Mesenchymal stem cell (in vitro differentiated cells and primary cell): ENCODE data around the gene SGCA.
A peak's percentile ranks its signal among the peaks of the same experiment; 100 is the strongest.

ENCODE experiments used
- DNase-seq: peaks from one replicate; pipeline ENCODE4 v3.0.0-alpha.2; 2013
- H2AFZ ChIP-seq: one replicate; pipeline ENCODE4 v1.6.1; 2013; ENCODE audit warnings: low read depth, mild to moderate bottlenecking, control low read depth, inconsistent platforms, low read length, moderate library complexity
- H2AK5ac ChIP-seq: 2 replicates; pipeline ENCODE4 v1.6.1; 2013; ENCODE audit warnings: low read length, moderate library complexity, mild to moderate bottlenecking, inconsistent platforms; ENCODE audit not compliant: severe bottlenecking
- H2BK120ac ChIP-seq: one replicate; pipeline ENCODE4 v1.6.1; 2013; ENCODE audit warnings: low read depth, mild to moderate bottlenecking, inconsistent platforms, low read length, moderate library complexity
- H2BK12ac ChIP-seq, 2 experiments: one replicate each; pipeline ENCODE4 v1.6.1; 2013; ENCODE audit warnings: inconsistent platforms in 2 of 2, low read length in 2 of 2, mild to moderate bottlenecking in 2 of 2, moderate library complexity in 2 of 2, control low read depth in 1 of 2
- H2BK15ac ChIP-seq: one replicate; pipeline ENCODE4 v1.6.1; 2013; ENCODE audit warnings: mild to moderate bottlenecking, low read depth, inconsistent platforms; ENCODE audit not compliant: poor library complexity, severe bottlenecking
- H2BK5ac ChIP-seq: 2 replicates; pipeline ENCODE4 v1.6.1; 2013; ENCODE audit warnings: low read depth, mild to moderate bottlenecking, low read length, control low read depth, inconsistent platforms; ENCODE audit not compliant: poor library complexity, severe bottlenecking
- H3K14ac ChIP-seq, 2 experiments: one replicate each; pipeline ENCODE4 v1.6.1; 2013; ENCODE audit warnings: inconsistent platforms in 2 of 2, low read length in 2 of 2, control low read depth in 1 of 2, mild to moderate bottlenecking in 1 of 2, moderate library complexity in 1 of 2
- H3K18ac ChIP-seq, 2 experiments: one replicate each; pipeline ENCODE4 v1.6.1; 2013; ENCODE audit warnings: inconsistent platforms in 2 of 2, low read length in 2 of 2, control low read depth in 1 of 2, low read depth in 1 of 2, mild to moderate bottlenecking in 1 of 2
- H3K23ac ChIP-seq, 2 experiments: one replicate each; pipeline ENCODE4 v1.6.1; 2013; ENCODE audit warnings: inconsistent platforms in 2 of 2, low read length in 2 of 2, mild to moderate bottlenecking in 2 of 2, moderate library complexity in 2 of 2, control low read depth in 1 of 2
- H3K27ac ChIP-seq: 2 replicates; pipeline ENCODE4 v1.5.1; 2013; ENCODE audit warnings: mild to moderate bottlenecking, moderate library complexity, low read length, control low read depth, inconsistent platforms; ENCODE audit not compliant: poor library complexity, severe bottlenecking
- H3K27me3 ChIP-seq, 2 experiments: 2 replicates each; pipeline versions ENCODE4 v1.6.1 to v1.7.0; 2013; ENCODE audit warnings: low read length in 2 of 2, mild to moderate bottlenecking in 2 of 2, moderate library complexity in 2 of 2, control low read depth in 1 of 2, inconsistent platforms in 1 of 2; ENCODE audit not compliant: control insufficient read depth in 1 of 2, insufficient read depth in 1 of 2
- H3K36me3 ChIP-seq, 2 experiments: 2 replicates each; pipeline versions ENCODE4 v1.6.1 to v1.7.0; 2013; ENCODE audit warnings: low read length in 2 of 2, control low read depth in 1 of 2, inconsistent platforms in 1 of 2, low read depth in 1 of 2, mild to moderate bottlenecking in 1 of 2; ENCODE audit not compliant: insufficient read depth in 2 of 2, control insufficient read depth in 1 of 2
- H3K4ac ChIP-seq, 2 experiments: one replicate each; pipeline ENCODE4 v1.6.1; 2013; ENCODE audit warnings: inconsistent platforms in 2 of 2, low read length in 2 of 2, mild to moderate bottlenecking in 2 of 2, moderate library complexity in 2 of 2, control low read depth in 1 of 2, low read depth in 1 of 2
- H3K4me1 ChIP-seq: 2 replicates; pipeline ENCODE4 v1.6.1; 2013; ENCODE audit warnings: low read depth, low read length, control low read depth; ENCODE audit not compliant: control insufficient read depth, insufficient read depth
- H3K4me2 ChIP-seq: 2 replicates; pipeline ENCODE4 v1.6.1; 2013; ENCODE audit warnings: low read length, mild to moderate bottlenecking, inconsistent platforms; ENCODE audit not compliant: poor library complexity, severe bottlenecking
- H3K4me3 ChIP-seq, 2 experiments: 2 replicates each; pipeline versions ENCODE4 v1.5.1 to v1.7.0; 2013; ENCODE audit warnings: low read length in 2 of 2, mild to moderate bottlenecking in 2 of 2, control low read depth in 1 of 2, low read depth in 1 of 2; ENCODE audit not compliant: insufficient read depth in 1 of 2
- H3K79me1 ChIP-seq: replicated peaks from 2 replicates; pipeline ENCODE4 v1.6.1; 2013; ENCODE audit warnings: mild to moderate bottlenecking, control low read depth, low read length, inconsistent platforms; ENCODE audit not compliant: poor library complexity, severe bottlenecking
- H3K9ac ChIP-seq: 2 replicates; pipeline ENCODE4 v1.7.0; 2013; ENCODE audit warnings: mild to moderate bottlenecking, low read length, moderate library complexity
- H3K9me3 ChIP-seq: 2 replicates; pipeline ENCODE4 v1.7.0; 2013; ENCODE audit warnings: mild to moderate bottlenecking, low read length; ENCODE audit not compliant: control insufficient read depth
- H4K8ac ChIP-seq: one replicate; pipeline ENCODE4 v1.6.1; 2013; ENCODE audit warnings: inconsistent platforms, mild to moderate bottlenecking, low read length, moderate library complexity
- H4K91ac ChIP-seq: one replicate; pipeline ENCODE4 v1.6.1; 2013; ENCODE audit warnings: mild to moderate bottlenecking, low read length, inconsistent platforms
- WGBS: methylation state at CpG from one replicate; pipeline ENCODE4 v1.1.7; 2013; ENCODE audit warnings: mixed read lengths; 5-methylcytosine and 5-hydroxymethylcytosine counted together

The SGCA gene

GRCh38 chr17:50208611-50209061, 42.8 kb downstream of the SGCA start:
- Histone ChIP-seq H4K8ac (peak overlapping the region; percentile 73), H2AK5ac (peak overlapping the region; percentile 76), H3K23ac (no peak overlapping the region), H3K4me1 (peaks cover 68% of the 10 kb centered on the region), H3K18ac (peak overlapping the region; percentile 67 to 96), H3K4me2 (no peak overlapping the region), H3K4me3 (no peak overlapping the region), H3K36me3 (no peaks in the 10 kb centered on the region), H3K27ac (peak overlapping the region; percentile 99), H3K27me3 (no peaks in the 10 kb centered on the region), H3K9ac (peak overlapping the region; percentile 69), H4K91ac (peak overlapping the region; percentile 92), H2BK5ac (peak overlapping the region; percentile 71), H3K4ac (peak overlapping the region; percentile 44 to 77), H2AFZ (no peak overlapping the region), H3K79me1 (peaks cover 2% of the 10 kb centered on the region), H2BK12ac (peak overlapping the region; percentile 64 to 96), H2BK120ac (peak overlapping the region; percentile 99), H3K14ac (peak overlapping the region in 1 of 2 experiments; percentile 8), H2BK15ac (peak overlapping the region; percentile 60), H3K9me3 (no peaks in the 10 kb centered on the region)
- WGBS, result 54% methylated on average over 3 of the region's 3 CpGs
- peak; percentile 25 for DNase-seq

GRCh38 chr17:50209133-50209471, 43.3 kb downstream of the SGCA start:
- WGBS, result 76% methylated on average over 5 of the region's 6 CpGs
- H2AFZ ChIP-seq, result no peak overlapping the region
- no peaks in the 10 kb centered on the region for H3K36me3 ChIP-seq
- H3K4me1 ChIP-seq, result peaks cover 66% of the 10 kb centered on the region
- H2BK5ac ChIP-seq, result peak overlapping the region; percentile 71
- peak overlapping the region; percentile 75 for H2BK15ac ChIP-seq
- no peak overlapping the region for H3K14ac ChIP-seq
- H3K4me3 ChIP-seq, result no peak overlapping the region
- H3K27me3 ChIP-seq, result no peaks in the 10 kb centered on the region
- H3K18ac ChIP-seq, result peak overlapping the region; percentile 80 to 96
- peak overlapping the region; percentile 99 for H3K27ac ChIP-seq
- H3K23ac ChIP-seq, result no peak overlapping the region
- no peaks in the 10 kb centered on the region for H3K9me3 ChIP-seq
- peak overlapping the region; percentile 76 for H2AK5ac ChIP-seq
- peak overlapping the region; percentile 93 for H4K8ac ChIP-seq
- H3K9ac ChIP-seq, result peak overlapping the region; percentile 69
- peak overlapping the region; percentile 44 to 97 for H3K4ac ChIP-seq
- peak overlapping the region; percentile 99 for H4K91ac ChIP-seq
- DNase-seq, result no peak
- peak overlapping the region; percentile 64 to 96 for H2BK12ac ChIP-seq
- H3K79me1 ChIP-seq, result peaks cover 2% of the 10 kb centered on the region
- H3K4me2 ChIP-seq, result no peak overlapping the region
- peak overlapping the region; percentile 99 for H2BK120ac ChIP-seq

DNA sequence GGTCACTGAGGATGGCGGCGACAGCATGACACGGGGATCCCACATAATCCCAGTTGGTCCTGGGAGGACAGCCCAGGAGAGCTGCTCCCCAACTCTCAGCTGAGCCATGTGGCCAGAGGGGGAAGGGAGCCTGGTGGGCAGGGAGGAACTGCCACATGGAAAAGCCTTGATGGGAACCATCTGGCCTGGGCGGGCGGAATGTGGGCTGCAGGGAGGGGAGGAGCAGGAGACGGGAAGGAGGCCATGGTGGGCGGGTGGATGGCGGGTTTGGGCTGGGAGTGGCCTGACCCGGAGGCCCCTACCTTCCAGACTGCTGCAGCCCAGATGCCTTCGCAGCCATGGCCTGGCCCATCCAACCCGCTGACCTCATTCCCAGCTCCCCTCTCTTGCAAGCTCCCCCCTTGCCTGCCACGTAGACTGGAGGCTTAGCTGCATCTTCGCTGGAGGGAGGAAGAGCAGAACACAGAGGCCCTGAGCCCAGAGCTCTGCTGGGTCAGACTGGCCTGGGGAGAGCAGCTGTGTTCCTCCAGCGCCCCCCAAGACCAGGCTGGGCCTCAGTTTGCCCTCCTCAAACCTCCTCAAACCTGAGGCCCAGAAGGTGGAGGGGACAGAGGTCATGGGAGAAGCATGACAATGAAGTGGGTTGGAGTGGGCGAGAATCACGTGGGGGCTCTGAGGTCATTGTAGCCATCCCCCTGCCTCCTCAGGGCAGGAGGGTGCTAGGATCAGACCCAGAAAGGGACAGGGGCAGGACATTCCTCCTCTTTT, 43.9 kb downstream of the SGCA start:
- Histone ChIP-seq H2BK120ac (peak overlapping the region; percentile 99), H3K27me3 (no peaks in the 10 kb centered on the region), H4K8ac (peak overlapping the region; percentile 98), H3K18ac (peak overlapping the region; percentile 98 to 100), H3K14ac (peak overlapping the region; percentile 9 to 95), H3K23ac (peak overlapping the region in 1 of 2 experiments; percentile 20), H3K4me3 (peak overlapping the region in 1 of 2 experiments; percentile 55), H2AFZ (no peak overlapping the region), H2BK5ac (peak overlapping the region; percentile 96), H4K91ac (peak overlapping the region; percentile 100), H2BK15ac (peak overlapping the region; percentile 75), H3K4me2 (peak overlapping the region; percentile 26), H3K9ac (peak overlapping the region; percentile 96), H3K4me1 (peaks cover 62% of the 10 kb centered on the region), H2BK12ac (peak overlapping the region; percentile 90 to 96), H3K36me3 (no peaks in the 10 kb centered on the region), H3K79me1 (peaks cover 2% of the 10 kb centered on the region), H3K27ac (peak overlapping the region; percentile 99), H3K4ac (peak overlapping the region; percentile 98 to 100), H2AK5ac (peak overlapping the region; percentile 99), H3K9me3 (no peaks in the 10 kb centered on the region)
- WGBS, result 4% methylated on average over 11 of the region's 16 CpGs
- peak; percentile 99 for DNase-seq
